ENCODE data around the gene PKLR.

DNA sequence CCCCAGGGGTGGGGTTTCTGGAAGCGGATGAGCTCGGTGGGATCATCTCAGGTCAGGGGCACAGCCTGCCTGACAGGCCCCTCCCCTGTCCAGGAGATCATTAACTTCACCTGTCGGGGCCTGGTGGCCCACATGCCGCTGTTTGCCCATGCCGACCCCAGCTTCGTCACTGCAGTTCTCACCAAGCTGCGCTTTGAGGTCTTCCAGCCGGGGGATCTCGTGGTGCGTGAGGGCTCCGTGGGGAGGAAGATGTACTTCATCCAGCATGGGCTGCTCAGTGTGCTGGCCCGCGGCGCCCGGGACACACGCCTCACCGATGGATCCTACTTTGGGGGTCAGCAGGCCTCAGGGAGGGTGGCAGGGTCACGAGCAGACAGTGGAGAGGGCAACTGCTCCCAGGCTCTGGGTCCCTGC is 15.6 kb downstream of the PKLR start:
- TF ChIP-seq, protein P1, sequence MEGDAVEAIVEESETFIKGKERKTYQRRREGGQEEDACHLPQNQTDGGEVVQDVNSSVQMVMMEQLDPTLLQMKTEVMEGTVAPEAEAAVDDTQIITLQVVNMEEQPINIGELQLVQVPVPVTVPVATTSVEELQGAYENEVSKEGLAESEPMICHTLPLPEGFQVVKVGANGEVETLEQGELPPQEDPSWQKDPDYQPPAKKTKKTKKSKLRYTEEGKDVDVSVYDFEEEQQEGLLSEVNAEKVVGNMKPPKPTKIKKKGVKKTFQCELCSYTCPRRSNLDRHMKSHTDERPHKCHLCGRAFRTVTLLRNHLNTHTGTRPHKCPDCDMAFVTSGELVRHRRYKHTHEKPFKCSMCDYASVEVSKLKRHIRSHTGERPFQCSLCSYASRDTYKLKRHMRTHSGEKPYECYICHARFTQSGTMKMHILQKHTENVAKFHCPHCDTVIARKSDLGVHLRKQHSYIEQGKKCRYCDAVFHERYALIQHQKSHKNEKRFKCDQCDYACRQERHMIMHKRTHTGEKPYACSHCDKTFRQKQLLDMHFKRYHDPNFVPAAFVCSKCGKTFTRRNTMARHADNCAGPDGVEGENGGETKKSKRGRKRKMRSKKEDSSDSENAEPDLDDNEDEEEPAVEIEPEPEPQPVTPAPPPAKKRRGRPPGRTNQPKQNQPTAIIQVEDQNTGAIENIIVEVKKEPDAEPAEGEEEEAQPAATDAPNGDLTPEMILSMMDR (IDR thresholded peaks at IDR 0.05) = no peak
- TF ChIP-seq POLR2A (IDR thresholded peaks at IDR 0.05) = no peak

All from esophagus squamous epithelium (tissue), 4 donors.